ENCODE data around the gene GLT1D1.

- TF ChIP-seq EZH2 (IDR thresholded peaks at IDR 0.05; ENCODE audit: borderline replicate concordance, low read depth, low read length, severe bottlenecking) = no peak
- TF ChIP-seq CTCF (IDR thresholded peaks at IDR 0.05; ENCODE audit: borderline replicate concordance, extremely low read depth, low read length, poor library complexity, severe bottlenecking) = no peak
Observed at GRCh38 chr12:128968668-128969067, 115.4 kb downstream of the GLT1D1 start.

Data from DND-41 (cell line).